GM19238 (cell line): Measurements from ENCODE around the gene TLR6.
"Not testable (repeated sequence)": the region's sequence is repeated elsewhere in the genome, so short reads cannot be mapped to it uniquely, and the experiment has no call there.

Source experiments
- DNase-seq: peaks from one replicate; pipeline ENCODE4 v3.0.0; 2011; ENCODE audit warnings: low spot score; ENCODE audit not compliant: insufficient read length

Gene TLR6

DNA sequence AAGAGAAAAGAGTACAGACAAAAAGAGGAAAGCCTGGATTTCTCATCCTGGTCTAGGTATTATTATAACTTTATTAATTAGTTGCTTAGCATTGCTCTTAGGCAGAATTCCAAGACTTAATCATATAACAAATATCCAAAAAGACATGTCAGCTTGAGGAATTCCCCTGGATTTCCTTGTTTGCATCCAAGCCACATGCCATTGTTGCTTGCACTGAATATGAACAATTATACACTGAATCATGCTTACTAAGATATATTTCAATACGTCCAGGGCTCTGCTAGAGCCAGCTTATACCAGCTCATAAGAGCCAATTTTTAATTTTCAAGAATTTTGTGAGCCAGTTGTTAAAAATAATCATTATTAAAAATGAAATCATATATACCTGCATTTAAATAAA lies 68.3 kb downstream of the TLR6 start:
- DNase-seq: no peak

DNA sequence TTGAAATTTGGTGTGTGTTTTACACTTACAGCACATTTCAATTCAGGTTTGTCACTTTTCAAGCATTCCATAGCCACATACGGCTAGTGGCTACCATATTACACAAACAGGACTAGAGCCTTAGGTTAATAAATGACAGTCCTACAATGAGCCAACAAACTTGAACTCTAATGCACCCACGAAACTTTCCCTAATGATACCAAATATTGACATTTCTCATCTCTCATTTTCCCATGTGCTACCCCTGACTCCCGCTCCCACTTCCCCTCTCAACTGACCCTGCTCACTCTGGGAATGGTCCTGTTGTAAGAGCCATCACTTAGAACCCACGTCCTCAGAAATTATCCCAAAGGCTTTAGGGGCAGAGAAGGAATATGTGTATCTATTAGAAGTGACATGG lies 68.9 kb downstream of the TLR6 start:
- no peak for DNase-seq

DNA sequence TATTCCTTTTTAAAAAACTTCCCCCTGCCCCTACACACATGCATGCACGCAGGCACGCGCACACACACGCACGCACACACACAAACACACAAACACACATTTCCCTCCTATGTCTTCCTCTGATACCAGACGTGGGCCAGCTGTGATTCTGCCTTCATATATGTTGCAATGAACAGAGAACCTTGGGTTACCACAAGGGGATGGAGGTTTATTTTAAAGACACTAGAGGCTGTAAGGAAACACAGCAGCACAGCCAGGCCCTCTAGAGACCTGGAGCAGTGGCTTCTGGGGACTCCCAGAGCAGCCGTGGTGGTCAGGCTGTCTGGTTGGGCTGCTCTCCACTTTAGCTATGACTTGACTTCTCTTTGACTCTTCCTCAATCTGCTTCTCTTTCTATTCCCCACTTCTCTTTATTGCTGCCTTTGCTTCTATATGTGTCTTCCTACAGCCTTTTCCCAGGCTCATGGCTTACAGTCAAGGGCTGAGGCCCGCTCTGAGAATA lies 70.7 kb downstream of the TLR6 start:
- DNase-seq: no peak

DNA sequence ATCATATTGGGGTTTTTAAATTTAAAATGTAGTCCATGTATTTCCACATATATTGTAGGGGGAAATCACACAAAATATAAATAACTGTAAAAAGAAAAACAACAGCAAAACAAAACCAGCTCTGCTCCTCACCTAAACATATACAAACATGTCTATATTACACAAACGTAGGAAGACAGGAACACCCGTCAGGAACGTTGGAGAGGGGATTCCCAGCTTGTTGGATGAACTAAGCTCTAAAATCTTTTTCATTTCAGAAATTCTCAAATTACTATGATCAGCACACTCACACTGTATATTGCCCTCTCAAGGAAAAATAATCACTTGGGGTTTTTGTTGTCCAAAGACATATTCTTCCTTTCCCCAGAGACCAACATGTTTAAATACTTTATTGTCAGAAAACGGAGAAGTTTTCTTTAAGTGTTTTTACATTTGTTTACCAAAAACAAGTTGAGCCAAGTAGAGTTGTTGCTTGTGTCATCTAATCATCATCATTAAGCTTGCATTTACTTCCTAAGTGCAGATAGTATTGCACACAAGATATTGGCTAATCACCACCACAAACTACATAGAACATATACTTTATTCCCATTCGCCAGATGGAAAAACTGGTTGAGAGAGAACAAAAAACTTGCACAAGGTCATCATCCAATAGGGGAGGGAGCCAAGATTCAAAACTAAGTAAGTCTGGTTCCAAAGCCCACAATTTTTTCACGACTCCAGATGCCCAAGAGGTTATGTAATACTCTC lies 71.4 kb downstream of the TLR6 start:
- no peak for DNase-seq

DNA sequence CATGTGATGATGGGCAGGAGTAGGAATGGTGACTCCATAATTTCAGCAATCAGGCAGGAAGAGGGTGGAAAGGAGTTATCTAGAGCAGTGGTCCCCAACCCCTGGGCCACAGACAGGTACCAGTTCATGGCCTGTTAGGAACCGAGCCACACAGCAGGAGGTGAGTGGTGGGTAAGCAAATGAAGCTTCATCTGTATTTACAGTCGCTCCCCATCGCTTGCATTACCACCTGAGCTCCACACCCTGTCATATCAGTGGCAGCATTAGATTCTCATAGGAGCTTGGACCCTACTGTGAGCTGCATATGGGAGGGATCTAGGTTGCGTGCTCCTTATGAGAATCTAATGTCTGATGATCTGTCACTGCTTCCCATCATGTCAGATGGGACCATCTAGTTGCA lies 72.5 kb downstream of the TLR6 start:
- DNase-seq: no peak

DNA sequence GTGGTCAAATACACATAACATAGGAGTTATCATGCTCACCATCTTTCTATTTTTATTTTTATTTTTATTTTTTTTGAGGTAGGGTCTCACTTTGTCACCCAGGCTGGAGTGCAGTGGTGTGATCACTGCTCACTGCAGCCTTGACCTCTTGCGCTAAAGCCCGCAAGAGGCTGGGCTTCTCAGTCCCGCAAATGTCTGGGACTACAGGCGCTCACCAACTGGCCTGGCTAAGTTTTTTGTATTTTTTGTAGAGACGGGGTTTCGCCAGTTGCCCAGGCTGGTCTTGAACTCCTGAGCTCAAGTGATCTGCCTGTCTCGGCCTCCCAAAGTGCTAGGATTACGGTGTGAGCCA lies 73.5 kb downstream of the TLR6 start:
- no peak for DNase-seq

DNA sequence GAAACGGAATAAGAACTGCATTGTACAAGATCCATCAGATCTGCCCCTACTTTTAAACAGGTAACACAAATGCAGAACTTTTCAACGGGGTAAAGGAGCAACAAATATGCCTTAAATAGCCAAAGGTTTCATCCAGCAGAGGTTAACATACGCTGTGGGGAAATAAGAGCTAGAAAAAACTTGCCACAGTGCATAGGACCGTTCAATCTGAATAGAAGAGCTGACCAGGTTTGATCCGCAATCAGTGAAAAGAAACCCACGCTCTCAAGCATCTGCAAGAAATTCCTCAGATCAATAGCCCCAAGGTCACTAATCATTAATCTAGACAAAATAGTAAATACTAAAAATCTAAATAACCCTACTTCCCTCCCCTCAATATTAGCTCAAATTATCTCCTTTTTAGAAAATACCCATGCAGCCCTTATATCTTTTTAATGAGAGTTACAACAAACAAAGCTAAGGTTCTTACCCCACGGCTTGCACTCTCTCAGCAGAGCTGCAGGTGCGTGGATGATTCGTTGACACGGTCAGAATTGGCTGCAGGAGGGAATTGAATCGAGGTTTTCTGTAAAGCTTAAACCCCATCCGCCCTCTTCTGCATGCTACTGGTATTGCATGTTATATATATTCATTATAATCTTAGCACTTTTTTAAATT lies 74.0 kb downstream of the TLR6 start, which contains the start of gene TLR10:
TSS of gene TLR10 (minus strand) at position 539 of the 657 bp plus-strand sequence. CDS start 7,400 bp downstream, outside the sequence.
- no peak for DNase-seq

DNA sequence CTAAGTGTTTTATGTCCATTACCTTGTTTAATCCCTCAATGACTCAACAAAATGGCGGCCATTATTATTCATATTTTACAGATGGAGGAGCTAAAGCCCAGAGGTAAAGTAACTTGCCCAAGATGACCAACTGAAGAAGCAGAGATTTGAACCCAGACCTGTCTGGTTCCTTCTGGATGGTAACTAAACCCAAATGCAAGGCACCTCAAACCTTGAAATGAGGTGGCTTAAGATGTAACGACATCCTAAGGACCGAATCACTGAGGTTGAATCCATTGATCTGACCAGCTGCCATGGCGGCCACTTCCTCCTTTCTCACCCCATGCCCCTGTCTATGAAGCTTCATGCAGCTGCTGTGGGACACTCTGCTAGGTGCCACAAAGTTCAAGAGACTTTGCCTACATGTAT lies 74.8 kb downstream of the TLR6 start:
- DNase-seq: no peak

DNA sequence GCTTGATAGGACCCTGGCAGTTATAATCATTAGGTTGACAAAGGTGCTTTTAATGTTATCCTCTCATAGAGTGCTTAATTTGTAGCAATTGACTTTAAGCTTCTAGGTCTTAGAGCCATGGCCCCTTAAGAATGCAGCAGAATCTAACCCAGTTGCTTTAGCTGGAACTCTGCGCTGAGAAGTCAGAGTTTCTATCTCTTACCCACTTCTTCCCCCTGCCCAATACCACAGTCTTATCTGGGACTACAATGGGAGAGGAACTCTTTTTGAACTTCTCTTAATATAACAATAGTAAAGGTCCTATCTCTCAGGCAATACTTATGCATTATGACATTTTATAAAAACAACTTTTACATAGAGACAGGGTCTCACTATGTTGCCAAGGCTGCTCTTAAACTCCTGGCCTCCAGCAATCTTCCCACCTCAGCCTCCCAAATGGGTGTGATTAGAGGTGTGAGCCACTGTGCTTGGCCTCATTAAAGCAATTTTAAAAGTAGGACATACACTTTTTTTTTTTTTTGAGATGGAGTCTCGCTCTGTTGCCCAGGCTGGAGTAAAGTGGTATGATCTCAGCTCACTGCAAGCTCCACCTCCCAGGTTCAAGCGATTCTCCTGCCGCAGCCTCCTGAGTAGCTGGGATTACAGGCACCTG lies 75.7 kb downstream of the TLR6 start:
- no peak for DNase-seq

DNA sequence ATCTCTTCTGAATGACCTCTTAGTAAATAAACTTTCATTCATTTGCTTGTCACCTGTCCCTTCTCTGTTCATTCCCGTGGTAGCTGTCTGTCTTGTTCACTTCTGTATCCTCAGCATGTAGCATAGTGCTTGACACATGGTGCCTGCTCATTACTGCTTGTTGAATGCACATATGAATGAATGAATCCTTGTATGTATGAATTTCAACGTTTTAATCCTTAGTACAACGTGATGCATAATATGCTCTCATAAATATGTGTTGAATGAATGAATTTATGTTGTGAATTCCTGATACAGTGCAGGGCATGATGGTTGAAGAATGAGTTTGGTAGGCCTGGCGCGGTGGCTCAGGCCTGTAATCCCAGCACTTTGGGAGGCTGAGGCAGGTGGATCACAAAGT lies 76.8 kb downstream of the TLR6 start:
- DNase-seq: no peak

DNA sequence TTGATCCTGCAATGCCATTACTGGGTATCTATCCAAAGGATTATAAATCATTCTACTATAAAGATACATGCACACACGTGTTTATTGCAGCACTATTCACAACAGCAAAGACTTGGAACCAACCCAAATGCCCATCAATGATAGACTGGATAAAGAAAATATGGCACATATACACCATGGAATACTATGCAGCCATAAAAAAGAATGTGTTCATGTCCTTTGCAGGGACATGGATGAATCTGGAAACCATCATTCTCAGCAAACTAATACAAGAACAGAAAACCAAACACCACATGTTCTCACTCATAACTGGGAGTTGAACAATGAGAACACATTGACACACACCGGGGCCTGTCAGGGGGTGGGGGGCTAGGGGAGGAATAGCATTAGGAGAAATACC lies 78.7 kb downstream of the TLR6 start:
- not testable (repeated sequence) for DNase-seq

DNA sequence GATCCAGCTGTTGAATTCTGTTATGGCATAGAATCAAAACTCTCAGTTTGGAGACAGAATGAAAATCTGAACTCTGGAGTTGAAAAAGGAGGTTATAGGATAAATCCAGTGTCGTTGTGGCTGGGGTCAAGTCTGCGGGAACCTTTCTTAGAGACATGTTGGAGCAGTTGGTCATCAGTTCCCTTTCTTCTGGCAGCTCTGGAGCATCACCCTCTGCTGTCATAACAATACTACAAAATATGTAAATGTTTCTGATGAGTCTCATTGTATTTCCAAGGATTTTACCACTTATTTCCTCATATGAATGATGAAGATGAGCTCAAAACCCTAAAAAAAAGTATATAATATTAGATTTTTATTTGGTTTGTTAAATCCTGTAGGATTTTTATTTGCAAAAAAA lies 81.3 kb downstream of the TLR6 start:
- DNase-seq: no peak

DNA sequence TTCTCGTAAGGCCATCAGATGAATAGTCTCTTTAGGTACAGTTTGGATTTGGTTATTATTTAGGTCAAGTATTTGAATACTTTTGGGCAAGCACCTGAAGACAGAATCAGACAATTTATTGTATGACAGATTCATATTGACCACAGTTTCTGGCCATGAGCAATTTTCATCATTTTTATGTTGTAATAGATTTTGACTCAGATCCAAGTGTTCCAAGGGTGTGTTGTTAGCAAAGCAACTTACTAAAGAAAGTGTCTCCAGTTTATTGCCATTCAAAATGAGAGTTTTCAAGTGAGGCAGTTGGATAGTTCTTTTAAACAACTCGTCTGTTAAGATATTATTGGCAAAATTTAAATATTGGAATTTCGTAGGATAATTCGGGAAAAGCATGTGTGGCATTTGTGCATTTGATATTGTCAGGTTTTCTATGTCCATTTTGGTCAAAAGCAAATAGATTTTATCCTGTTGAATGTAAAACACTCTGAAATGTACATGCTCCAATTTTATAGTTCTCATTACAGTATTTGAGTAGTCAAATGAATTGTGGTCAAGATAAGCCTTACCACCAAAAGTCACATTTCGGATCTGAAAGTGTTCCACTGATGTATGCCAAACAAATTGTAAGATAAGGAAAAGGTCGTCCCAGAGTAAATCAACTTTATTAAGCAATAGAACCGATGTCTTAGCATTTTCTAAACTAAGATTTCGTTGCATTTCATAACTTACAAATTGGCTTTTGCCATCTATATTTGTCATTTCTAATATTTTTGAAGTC lies 82.2 kb downstream of the TLR6 start:
- DNase-seq: no peak
